Pancreas (tissue), 10 donors: Measurements from ENCODE around the gene ERC1. TPM values are rescaled to one million over a fixed set of nuclear protein-coding genes. Genes with fewer than 3 reads are reported as not detected.

Experiments
- ATAC-seq, 4 donors: fragments of 200-7000 bp; cut with Tn5 transposase; one replicate each; pipeline versions ENCODE4 v1.8.0 to v1.9.1; 2020; ENCODE audit warnings: mild to moderate bottlenecking in 4 of 4, moderate library complexity in 4 of 4
- DNase-seq, 6 donors: peaks; one replicate each; pipeline ENCODE4 v3.0.0-alpha.2; 2020
- FAIRE-seq: peaks from 2 replicates; lab custom pipeline; 2012; peaks lifted over from hg19 to GRCh38; lab: Jason Lieb, UNC
- H3K27ac ChIP-seq, 4 donors: fragments of 200-600 bp; sonication (generic); 1 replicate in 3 of 4; 2 replicates in 1 of 4; pipeline versions ENCODE4 v1.5.0 to v1.8.0; 2020
- H3K27me3 ChIP-seq, 4 donors: fragments of 200-600 bp; one replicate each; pipeline ENCODE4 v1.8.0; 2021
- H3K36me3 ChIP-seq, 3 donors: fragments of 200-600 bp; sonication (generic) in 1 of 3; one replicate each; pipeline versions ENCODE4 v1.5.0 to v1.8.0; 2020 to 2021
- H3K4me1 ChIP-seq, 3 donors: fragments of 200-600 bp; one replicate each; pipeline ENCODE4 v1.8.0; 2021
- H3K4me3 ChIP-seq, 4 donors: fragments of 200-600 bp; sonication (generic) in 2 of 4; one replicate each; pipeline versions ENCODE4 v1.5.0 to v1.8.0; 2020 to 2021
- H3K9me3 ChIP-seq, 4 donors: fragments of 200-600 bp; one replicate each; pipeline ENCODE4 v1.8.0; 2021
- CTCF ChIP-seq, 4 donors: fragments of 200-600 bp; sonication (generic) in 3 of 4; IDR thresholded peaks; one replicate each; pipeline versions ENCODE4 v1.5.0 to v1.8.0; 2021; ENCODE audit warnings: antibody characterized with exemption in 4 of 4
- WGBS, 2 donors: extraction: QIAGEN DNeasy Blood & Tissue Kit; methylation state at CpG; one replicate each; pipeline ENCODE4 v1.1.7; 2013; 5-methylcytosine and 5-hydroxymethylcytosine counted together
- intact Hi-C, 3 donors: fragments of 100-400 bp; cut with DNase I; formaldehyde crosslinking; loops; one replicate each; pipeline versions ENCODE4 v1.11.1 to v1.14.2; 2022
- polyA plus RNA-seq, 2 donors: library from polyadenylated mRNA; stranded (reverse); fragments of 200-250 nt; gene quantifications; one replicate each; pipeline ENCODE4 v1.2.3, GENCODE V29; 2013
- total RNA-seq, 6 donors: library from RNA; stranded (reverse); fragmentation: NEBNext Ultra II Directional in 4 of 6; extraction: Animal tissue kit (Norgen Biotek cat#: 25700) in 4 of 6; gene quantifications; one replicate each; pipeline versions ENCODE4 v1.2.1 to v1.2.4, GENCODE V29; 2021 to 2023
- donor health status: healthy with polysubstance abuse.
- donor health status: DM: no; HTN: no; CAD: no; lungs with moderate emphysema.
- donor health status: DM: no; HTN: no; CAD: no.
- donor health status: control.
- donor health status: control.
- donor health status: Bipolar disorder and iron deficiency.
- donor health status: DM: yes; HTN: yes; CAD: no.
- donor health status: DM: no; HTN: no; CAD: no.
- donor health status: DM: no; HTN: no; CAD: no.
- donor health status: DM: yes; HTN: yes; CAD: no.

The ERC1 gene
- total and polyA plus RNA-seq, 8 donors, result 4.1 to 41.4 (median 20.5) TPM

- Histone ChIP-seq H3K4me3 (no peak overlapping the region), H3K9me3 (no peaks in the 10 kb centered on the region), H3K27me3 (no peaks in the 10 kb centered on the region), H3K4me1 (no peaks in the 10 kb centered on the region), H3K27ac (no peak overlapping the region), H3K36me3 (no peaks in the 10 kb centered on the region)
- no peak for FAIRE-seq
- no peak for ATAC-seq
- intact Hi-C loops, result no loop called here
- no peak for DNase-seq
- WGBS, 2 donors, result 88 to 94% methylated on average over 3 of the region's 3 CpGs
- no peak for TF ChIP-seq CTCF (IDR thresholded peaks at IDR 0.05)
Measured at GRCh38 chr12:1290716-1291115, 299.7 kb downstream of the ERC1 start.

GRCh38 chr12:1291601-1292332 is 300.7 kb downstream of the ERC1 start:
- WGBS, 2 donors, result 72 to 75% methylated on average over 8 of the region's 8 CpGs
- Histone ChIP-seq H3K9me3 (no peaks in the 10 kb centered on the region), H3K4me1 (no peaks in the 10 kb centered on the region), H3K4me3 (no peak overlapping the region), H3K36me3 (no peaks in the 10 kb centered on the region), H3K27me3 (no peaks in the 10 kb centered on the region), H3K27ac (no peak overlapping the region)
- intact Hi-C loops, result no loop called here
- DNase-seq (no peak), ATAC-seq (no peak), FAIRE-seq (no peak)
- no peak for TF ChIP-seq CTCF (IDR thresholded peaks at IDR 0.05)

- no peak overlapping the region for H3K4me3 ChIP-seq
- 85 to 93% methylated on average over 1 of the region's 1 CpG for WGBS, 2 donors
- H3K27ac ChIP-seq, result no peak overlapping the region
- no peak for TF ChIP-seq CTCF (IDR thresholded peaks at IDR 0.05)
- H3K9me3 ChIP-seq, result no peaks in the 10 kb centered on the region
- H3K27me3 ChIP-seq, result no peaks in the 10 kb centered on the region
- FAIRE-seq, result no peak
- intact Hi-C loops, result no loop called here
- no peaks in the 10 kb centered on the region for H3K4me1 ChIP-seq
- H3K36me3 ChIP-seq, result no peaks in the 10 kb centered on the region
- ATAC-seq, result no peak
- DNase-seq, result no peak
Measured at GRCh38 chr12:1293901-1294300, 302.9 kb downstream of the ERC1 start.

- Histone ChIP-seq H3K4me1 (no peaks in the 10 kb centered on the region), H3K4me3 (no peak overlapping the region), H3K9me3 (no peaks in the 10 kb centered on the region), H3K27ac (no peak overlapping the region), H3K27me3 (no peaks in the 10 kb centered on the region), H3K36me3 (no peaks in the 10 kb centered on the region)
- intact Hi-C loops, result no loop called here
- ATAC-seq, result no peak
- WGBS, 2 donors, result 96 to 97% methylated on average over 3 of the region's 3 CpGs
- TF ChIP-seq CTCF (IDR thresholded peaks at IDR 0.05), result no peak
- no peak for FAIRE-seq
- DNase-seq, result no peak
Measured at GRCh38 chr12:1297206-1297605, 306.2 kb downstream of the ERC1 start.

- 95 to 98% methylated on average over 4 of the region's 4 CpGs for WGBS, 2 donors
- no peak overlapping the region for H3K27ac ChIP-seq
- ATAC-seq (no peak), DNase-seq (no peak), FAIRE-seq (no peak)
- H3K9me3 ChIP-seq, result no peaks in the 10 kb centered on the region
- TF ChIP-seq CTCF (IDR thresholded peaks at IDR 0.05), result no peak
- H3K36me3 ChIP-seq, result no peaks in the 10 kb centered on the region
- no peaks in the 10 kb centered on the region for H3K4me1 ChIP-seq
- no peak overlapping the region for H3K4me3 ChIP-seq
- no peaks in the 10 kb centered on the region for H3K27me3 ChIP-seq
- intact Hi-C loops, result no loop called here
Measured at GRCh38 chr12:1297639-1298175, 306.7 kb downstream of the ERC1 start.
